Measurements from ENCODE around the gene MARK3.

DNA sequence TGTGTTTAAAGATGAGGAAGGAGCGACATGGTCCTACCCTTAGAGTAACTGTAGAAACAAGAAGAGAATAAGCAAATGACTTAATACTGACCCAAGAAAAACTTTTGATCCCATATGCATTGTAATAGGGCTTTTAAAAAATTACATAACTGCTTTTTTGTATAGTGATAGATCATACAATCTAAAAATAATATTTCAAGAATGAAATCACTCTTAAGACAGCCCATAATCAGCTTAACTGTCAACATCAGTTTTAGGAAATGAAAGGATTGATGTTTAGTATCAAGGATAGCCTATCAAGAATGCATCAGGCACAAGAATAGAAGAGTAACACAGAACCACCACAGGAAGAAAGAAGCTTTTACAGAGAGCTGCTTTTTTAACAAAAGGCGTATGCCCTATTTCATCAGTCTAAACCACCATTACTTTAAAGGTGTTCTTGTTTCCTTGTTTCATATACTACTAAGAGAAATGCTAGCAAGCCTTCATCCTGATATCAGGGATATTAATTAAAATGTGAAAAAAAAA lies 64.5 kb downstream of the MARK3 start:
- TF ChIP-seq, protein P1, sequence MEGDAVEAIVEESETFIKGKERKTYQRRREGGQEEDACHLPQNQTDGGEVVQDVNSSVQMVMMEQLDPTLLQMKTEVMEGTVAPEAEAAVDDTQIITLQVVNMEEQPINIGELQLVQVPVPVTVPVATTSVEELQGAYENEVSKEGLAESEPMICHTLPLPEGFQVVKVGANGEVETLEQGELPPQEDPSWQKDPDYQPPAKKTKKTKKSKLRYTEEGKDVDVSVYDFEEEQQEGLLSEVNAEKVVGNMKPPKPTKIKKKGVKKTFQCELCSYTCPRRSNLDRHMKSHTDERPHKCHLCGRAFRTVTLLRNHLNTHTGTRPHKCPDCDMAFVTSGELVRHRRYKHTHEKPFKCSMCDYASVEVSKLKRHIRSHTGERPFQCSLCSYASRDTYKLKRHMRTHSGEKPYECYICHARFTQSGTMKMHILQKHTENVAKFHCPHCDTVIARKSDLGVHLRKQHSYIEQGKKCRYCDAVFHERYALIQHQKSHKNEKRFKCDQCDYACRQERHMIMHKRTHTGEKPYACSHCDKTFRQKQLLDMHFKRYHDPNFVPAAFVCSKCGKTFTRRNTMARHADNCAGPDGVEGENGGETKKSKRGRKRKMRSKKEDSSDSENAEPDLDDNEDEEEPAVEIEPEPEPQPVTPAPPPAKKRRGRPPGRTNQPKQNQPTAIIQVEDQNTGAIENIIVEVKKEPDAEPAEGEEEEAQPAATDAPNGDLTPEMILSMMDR (IDR thresholded peaks at IDR 0.05 in 2 of 3, conservative IDR thresholded peaks at IDR 0.05 in 1 of 3; ENCODE audit: borderline replicate concordance in 1 of 3, insufficient read depth in 1 of 3, low read depth in 2 of 3, low read length in 2 of 3), result no peak
- TF ChIP-seq POLR2A (IDR thresholded peaks at IDR 0.05; ENCODE audit: borderline replicate concordance, extremely low read depth, insufficient read depth, insufficient read length) (no peak), ZNF274 (IDR thresholded peaks at IDR 0.05; ENCODE audit: low read depth, low read length) (no peak), CEBPB (IDR thresholded peaks at IDR 0.05; ENCODE audit: low read depth) (no peak), FOSL1 (IDR thresholded peaks at IDR 0.05; ENCODE audit: low read depth) (no peak), EZH2 (IDR thresholded peaks at IDR 0.05) (no peak), POLR2AphosphoS5 (IDR thresholded peaks at IDR 0.05; ENCODE audit: low read depth, low read length) (no peak), RAD21 (IDR thresholded peaks at IDR 0.05; ENCODE audit: low read depth) (no peak), ELF1 (IDR thresholded peaks at IDR 0.05; ENCODE audit: borderline replicate concordance, low read depth) (no peak)
- TF ChIP-seq, protein P2, sequence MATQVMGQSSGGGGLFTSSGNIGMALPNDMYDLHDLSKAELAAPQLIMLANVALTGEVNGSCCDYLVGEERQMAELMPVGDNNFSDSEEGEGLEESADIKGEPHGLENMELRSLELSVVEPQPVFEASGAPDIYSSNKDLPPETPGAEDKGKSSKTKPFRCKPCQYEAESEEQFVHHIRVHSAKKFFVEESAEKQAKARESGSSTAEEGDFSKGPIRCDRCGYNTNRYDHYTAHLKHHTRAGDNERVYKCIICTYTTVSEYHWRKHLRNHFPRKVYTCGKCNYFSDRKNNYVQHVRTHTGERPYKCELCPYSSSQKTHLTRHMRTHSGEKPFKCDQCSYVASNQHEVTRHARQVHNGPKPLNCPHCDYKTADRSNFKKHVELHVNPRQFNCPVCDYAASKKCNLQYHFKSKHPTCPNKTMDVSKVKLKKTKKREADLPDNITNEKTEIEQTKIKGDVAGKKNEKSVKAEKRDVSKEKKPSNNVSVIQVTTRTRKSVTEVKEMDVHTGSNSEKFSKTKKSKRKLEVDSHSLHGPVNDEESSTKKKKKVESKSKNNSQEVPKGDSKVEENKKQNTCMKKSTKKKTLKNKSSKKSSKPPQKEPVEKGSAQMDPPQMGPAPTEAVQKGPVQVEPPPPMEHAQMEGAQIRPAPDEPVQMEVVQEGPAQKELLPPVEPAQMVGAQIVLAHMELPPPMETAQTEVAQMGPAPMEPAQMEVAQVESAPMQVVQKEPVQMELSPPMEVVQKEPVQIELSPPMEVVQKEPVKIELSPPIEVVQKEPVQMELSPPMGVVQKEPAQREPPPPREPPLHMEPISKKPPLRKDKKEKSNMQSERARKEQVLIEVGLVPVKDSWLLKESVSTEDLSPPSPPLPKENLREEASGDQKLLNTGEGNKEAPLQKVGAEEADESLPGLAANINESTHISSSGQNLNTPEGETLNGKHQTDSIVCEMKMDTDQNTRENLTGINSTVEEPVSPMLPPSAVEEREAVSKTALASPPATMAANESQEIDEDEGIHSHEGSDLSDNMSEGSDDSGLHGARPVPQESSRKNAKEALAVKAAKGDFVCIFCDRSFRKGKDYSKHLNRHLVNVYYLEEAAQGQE (IDR thresholded peaks at IDR 0.05; ENCODE audit: low read depth), result no peak
- TF ChIP-seq, protein P3, sequence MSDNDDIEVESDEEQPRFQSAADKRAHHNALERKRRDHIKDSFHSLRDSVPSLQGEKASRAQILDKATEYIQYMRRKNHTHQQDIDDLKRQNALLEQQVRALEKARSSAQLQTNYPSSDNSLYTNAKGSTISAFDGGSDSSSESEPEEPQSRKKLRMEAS (IDR thresholded peaks at IDR 0.05), result no peak
